GM12878 (cell line): Measurements from ENCODE around the gene COX6B1. TPM values are rescaled to one million over a fixed set of nuclear protein-coding genes. Genes with fewer than 3 reads are reported as not detected.
A peak's percentile ranks its signal among the peaks of the same experiment; 100 is the strongest.

Experiments
- ATAC-seq: fragments of 200-7000 bp; cut with Tn5 transposase; 3 replicates; pipeline ENCODE4 v1.9.1; 2020; ENCODE audit warnings: mild to moderate bottlenecking, moderate library complexity
- BruUV-seq: library from RNA; stranded (reverse); fragments of 400-500 nt; replicated peaks from 2 replicates; lab custom pipeline; 2021; lab: Mats Ljungman, UMichigan
- CTCF ChIA-PET: fragments of 300-600 bp; sonication (Branson Sonifier 250); formaldehyde crosslinking; extraction: SDS; loops from one replicate; lab custom pipeline; 2021; ENCODE audit warnings: inconsistent platforms; lab: Yijun Ruan, JAX
- POLR2A ChIA-PET: fragments of 350-600 bp; formaldehyde crosslinking; extraction: SDS; loops from one replicate; lab custom pipeline; 2021; ENCODE audit warnings: inconsistent platforms; lab: Charles Lee
- RAD21 ChIA-PET: fragments of 300-600 bp; sonication (Branson Sonifier 250); formaldehyde crosslinking; loops from one replicate; lab custom pipeline; 2023; ENCODE audit warnings: antibody characterized with exemption; ENCODE audit not compliant: unreplicated experiment; lab: Charles Lee
- SMC1A ChIA-PET: fragments of 300-600 bp; sonication (Branson Sonifier 250); formaldehyde crosslinking; loops from one replicate; lab custom pipeline; 2023; ENCODE audit not compliant: unreplicated experiment, uncharacterized antibody; lab: Charles Lee
- DNase-seq: peaks from one replicate; pipeline ENCODE4 v3.0.0-alpha.2; 2011; ENCODE audit warnings: low read depth, low spot score
- FAIRE-seq: peaks from 3 replicates; lab custom pipeline; 2011; peaks lifted over from hg19 to GRCh38; lab: Jason Lieb, UNC
- H2AFZ ChIP-seq: 2 replicates; pipeline ENCODE4 v1.6.0; 2011; ENCODE audit warnings: low read depth, low read length, control low read depth; ENCODE audit not compliant: control insufficient read depth
- H3K27ac ChIP-seq: 2 replicates; pipeline ENCODE4 v1.5.1; 2011; ENCODE audit warnings: control low read depth; ENCODE audit not compliant: control insufficient read depth, insufficient read depth
- H3K27me3 ChIP-seq, 2 experiments: replicated peaks in 1 of 2; 2 replicates each; pipeline versions ENCODE4 v1.6.0 to v1.6.1; 2011; ENCODE audit warnings: low read length in 1 of 2; ENCODE audit not compliant: control insufficient read depth in 2 of 2, insufficient read depth in 2 of 2
- H3K36me3 ChIP-seq, 2 experiments: 2 replicates each; pipeline ENCODE4 v1.5.1; 2011; ENCODE audit warnings: low read length in 1 of 2; ENCODE audit not compliant: control insufficient read depth in 2 of 2, insufficient read depth in 2 of 2
- H3K4me1 ChIP-seq: 2 replicates; pipeline ENCODE4 v1.6.1; 2011; ENCODE audit warnings: mild to moderate bottlenecking, low read length, moderate library complexity, mixed read lengths; ENCODE audit not compliant: control insufficient read depth, insufficient read depth
- H3K4me2 ChIP-seq: 2 replicates; pipeline ENCODE4 v1.6.0; 2011; ENCODE audit warnings: control low read depth; ENCODE audit not compliant: control insufficient read depth, insufficient read depth
- H3K4me3 ChIP-seq: fragments of 200-600 bp; sonication (generic); 2 replicates; pipeline ENCODE4 v1.5.1; 2016
- H3K79me2 ChIP-seq: 2 replicates; pipeline ENCODE4 v1.6.0; 2011; ENCODE audit warnings: low read length; ENCODE audit not compliant: control insufficient read depth, insufficient read depth
- H3K9ac ChIP-seq: 2 replicates; pipeline ENCODE4 v1.8.0; 2011; ENCODE audit warnings: low read length, control low read depth, mixed read lengths; ENCODE audit not compliant: control insufficient read depth, insufficient read depth
- H3K9me3 ChIP-seq: replicated peaks from 3 replicates; pipeline ENCODE4 v1.5.1; 2011; ENCODE audit warnings: mild to moderate bottlenecking, low read length; ENCODE audit not compliant: control insufficient read depth, insufficient read depth
- H4K20me1 ChIP-seq: 2 replicates; pipeline ENCODE4 v1.6.0; 2011; ENCODE audit not compliant: control insufficient read depth, insufficient read depth
- BRCA1 ChIP-seq: IDR thresholded peaks from 2 replicates; pipeline ENCODE4 v1.6.1; 2011; ENCODE audit warnings: low read depth, low read length, improper control_type of control experiment
- DPF2 ChIP-seq: fragments of 450-650 bp; IDR thresholded peaks from 2 replicates; pipeline ENCODE4 v1.6.1; 2017; ENCODE audit warnings: mild to moderate bottlenecking
- EZH2 ChIP-seq: IDR thresholded peaks from 2 replicates; pipeline ENCODE4 v1.6.1; 2012; ENCODE audit warnings: low read depth, mild to moderate bottlenecking, control low read depth, inconsistent platforms, low read length, borderline replicate concordance; ENCODE audit not compliant: control insufficient read depth
- HDAC6 ChIP-seq: fragments of 200-600 bp; sonication (generic); IDR thresholded peaks from one replicate; pipeline ENCODE4 v1.8.0; 2017; ENCODE audit warnings: antibody characterized with exemption; ENCODE audit not compliant: unreplicated experiment
- HDGF ChIP-seq: fragments of 450-650 bp; IDR thresholded peaks from 2 replicates; pipeline ENCODE4 v1.6.1; 2016; ENCODE audit warnings: antibody characterized with exemption
- IRF5 ChIP-seq: fragments of 450-650 bp; IDR thresholded peaks from 2 replicates; pipeline ENCODE4 v1.6.1; 2017; ENCODE audit warnings: borderline replicate concordance
- MLLT1 ChIP-seq: fragments of 450-650 bp; IDR thresholded peaks from 2 replicates; pipeline ENCODE4 v1.6.1; 2016; ENCODE audit warnings: mild to moderate bottlenecking
- NR2F1 ChIP-seq: fragments of 450-650 bp; conservative IDR thresholded peaks from 2 replicates; pipeline ENCODE4 v1.6.1; 2017; ENCODE audit warnings: mild to moderate bottlenecking
- REST ChIP-seq: IDR thresholded peaks from 2 replicates; pipeline ENCODE4 v1.6.1; 2012; ENCODE audit warnings: mild to moderate bottlenecking, low read depth, low read length
- SKIL ChIP-seq: fragments of 450-650 bp; IDR thresholded peaks from 2 replicates; pipeline ENCODE4 v1.6.1; 2017; ENCODE audit warnings: mild to moderate bottlenecking, low read depth, inconsistent platforms; ENCODE audit not compliant: poor library complexity, severe bottlenecking
- SREBF1 ChIP-seq: IDR thresholded peaks from 2 replicates; pipeline ENCODE4 v1.6.1; 2012; ENCODE audit warnings: mild to moderate bottlenecking, low read length
- TCF12 ChIP-seq: IDR thresholded peaks from 2 replicates; pipeline ENCODE4 v1.6.1; 2011; ENCODE audit warnings: low read depth, mild to moderate bottlenecking, low read length
- WRNIP1 ChIP-seq: IDR thresholded peaks from 2 replicates; pipeline ENCODE4 v1.6.1; 2011; ENCODE audit warnings: low read depth, low read length, improper control_type of control experiment, borderline replicate concordance
- WGBS: methylation state at CpG from one replicate; pipeline ENCODE4 v1.1.6; 2016; ENCODE audit warnings: low lambda C conversion rate; ENCODE audit not compliant: insufficient replicate concordance, insufficient coverage; ENCODE audit errors: missing lambda C conversion rate; 5-methylcytosine and 5-hydroxymethylcytosine counted together
- in situ Hi-C: fragments of 300-500 bp; cut with MboI; formaldehyde crosslinking; loops from 9 replicates; pipeline ENCODE4 v1.14.3; 2018; ENCODE audit warnings: mixed read lengths
- intact Hi-C: fragments of 100-400 bp; cut with micrococcal nuclease; formaldehyde crosslinking; loops from one replicate; pipeline ENCODE4 v1.14.2; 2022; ENCODE audit not compliant: unreplicated experiment
- polyA plus RNA-seq, 11 experiments: library from polyadenylated mRNA; depleted of rRNA in 4 of 11; unstranded in 6 of 11; stranded (reverse) in 5 of 11; fragments of >200 nt; fragmentation: Nextera tagmentation in 4 of 11; fragmentation: Illumina TruSeq in 1 of 11; extraction: Ambion mirVana in 4 of 11; extraction: Trizol in 1 of 11; gene quantifications; 1 replicate in 1 of 11; 2 replicates in 10 of 11; pipeline versions ENCODE4 v1.2.1 to v1.2.3, GENCODE V29; 2011 to 2016; ENCODE audit warnings: inconsistent platforms in 2 of 11, missing spikeins in 2 of 11, low read depth in 1 of 11
- total RNA-seq, 4 experiments: library from RNA; depleted of rRNA in 3 of 4; stranded (reverse); fragments of >200 nt in 3 of 4; fragmentation: Illumina TruSeq in 1 of 4; extraction: Trizol in 1 of 4; gene quantifications; 2 replicates each; pipeline versions ENCODE4 v1.2.1 to v1.2.3, GENCODE V29; 2013 to 2021

COX6B1 gene
- total and polyA plus RNA-seq, 10 of the 15 experiments (the other 5 are each of a cell fraction or from before 2014, with no cell fraction given), result 500 to 1,700 (median 862) TPM

GRCh38 chr19:35696835-35697234, 48.7 kb downstream of the COX6B1 start:
- BruUV-seq, result no TSS peak
- Histone ChIP-seq H3K79me2 (peaks cover 2% of the 10 kb centered on the region; the same call in 1 of the 2 replicates), H3K4me1 (peaks cover 25% of the 10 kb centered on the region), H3K27ac (peak overlapping the region; percentile 79), H3K9me3 (no peaks in the 10 kb centered on the region; the same call in 2 of the 3 replicates), H3K36me3 (no peaks in the 10 kb centered on the region), H3K4me3 (no peak overlapping the region), H3K9ac (peak overlapping the region; percentile 18), H2AFZ (peak overlapping the region; percentile 48), H4K20me1 (no peaks in the 10 kb centered on the region), H3K27me3 (no peaks in the 10 kb centered on the region), H3K4me2 (peak overlapping the region; percentile 53)
- ChIA-PET RAD21 (interaction anchor here (0.6 to 11.0 kb wide), 12 partner anchors 11 to 343 kb away, joined by 3 to 430 read pairs (median 7); partner anchors contain the start of genes IGFLR1, LIN37, PSENEN and U2AF1L4), POLR2A (interaction anchor here (0.9 to 11.9 kb wide), 11 partner anchors 14 to 366 kb away, joined by 3 to 516 read pairs (median 6); partner anchors contain the start of genes COX6B1, IGFLR1, LIN37 and PSENEN), CTCF (interaction anchor here (0.9 to 7.8 kb wide), 10 partner anchors 12 to 235 kb away, joined by 3 to 271 read pairs (median 4); partner anchors contain the start of genes COX6B1, LIN37 and PSENEN), SMC1A (interaction anchor here (0.6 to 12.3 kb wide), 14 partner anchors 9 to 234 kb away, joined by 3 to 375 read pairs (median 4); partner anchors contain the start of genes IGFLR1, LIN37, PSENEN and U2AF1L4)
- FAIRE-seq, result no peak
- peak; percentile 71 for ATAC-seq
- DNase-seq, result peak; percentile 70
- in situ Hi-C loops, result no loop called here
- WGBS, result 1% methylated on average over 4 of the region's 4 CpGs
- intact Hi-C loops, result no loop called here
- no peak for TF ChIP-seq SKIL
- TF ChIP-seq HDAC6, result no peak
- TF ChIP-seq HDGF, result no peak
- no peak for TF ChIP-seq BRCA1
- peak; percentile 64; the same call in 1 of the 2 replicates for TF ChIP-seq DPF2
- TF ChIP-seq WRNIP1, result no peak
- no peak for TF ChIP-seq EZH2
- no peak for TF ChIP-seq MLLT1
- peak; percentile 88 for TF ChIP-seq NR2F1
- TF ChIP-seq REST, result no peak
- no peak for TF ChIP-seq IRF5
- TF ChIP-seq TCF12, result peak; percentile 79
- TF ChIP-seq SREBF1, result no peak
